SHP77 treated with DMSO at 0.1 percent for 48 hours (cell line): Measurements from ENCODE around the gene SIK3.

Experiments
- DNase-seq: peaks from one replicate; lab custom pipeline; 2025; lab: John Stamatoyannopoulos, UW

The SIK3 gene

GRCh38 chr11:116969694-116970093 is 128.5 kb downstream of the SIK3 start:
- no peak for DNase-seq

- DNase-seq, result no peak
Measured at GRCh38 chr11:116964269-116964668, 134.0 kb downstream of the SIK3 start.

GRCh38 chr11:116963813-116964212 is 134.4 kb downstream of the SIK3 start:
- no peak for DNase-seq

GRCh38 chr11:116962108-116962507 is 136.1 kb downstream of the SIK3 start:
- DNase-seq, result no peak

- DNase-seq, result no peak
Measured at GRCh38 chr11:116960930-116961329, 137.3 kb downstream of the SIK3 start.

- no peak for DNase-seq
Measured at GRCh38 chr11:116958246-116958645, 140.0 kb downstream of the SIK3 start.

GRCh38 chr11:116955949-116956348 is 142.3 kb downstream of the SIK3 start:
- DNase-seq, result no peak

GRCh38 chr11:116955548-116955947 is 142.7 kb downstream of the SIK3 start:
- DNase-seq, result no peak

GRCh38 chr11:116953530-116954285 is 144.5 kb downstream of the SIK3 start:
- no peak for DNase-seq

GRCh38 chr11:116951762-116952161 is 146.5 kb downstream of the SIK3 start:
- DNase-seq, result no peak

- no peak for DNase-seq
Measured at GRCh38 chr11:116950210-116950609, 148.0 kb downstream of the SIK3 start.

GRCh38 chr11:116948391-116948790 is 149.8 kb downstream of the SIK3 start:
- DNase-seq, result no peak

GRCh38 chr11:116946414-116946813 is 151.8 kb downstream of the SIK3 start:
- DNase-seq, result no peak

GRCh38 chr11:116939499-116939898 is 158.7 kb downstream of the SIK3 start:
- DNase-seq, result no peak

- no peak for DNase-seq
Measured at GRCh38 chr11:116938471-116939070, 159.7 kb downstream of the SIK3 start.

- DNase-seq, result no peak
Measured at GRCh38 chr11:116936754-116937446, 161.3 kb downstream of the SIK3 start.

GRCh38 chr11:116935514-116935913 is 162.7 kb downstream of the SIK3 start:
- DNase-seq, result no peak

GRCh38 chr11:116935089-116935488 is 163.1 kb downstream of the SIK3 start:
- no peak for DNase-seq

GRCh38 chr11:116933961-116934360 is 164.3 kb downstream of the SIK3 start:
- no peak for DNase-seq

- no peak for DNase-seq
Measured at GRCh38 chr11:116932181-116932580, 166.0 kb downstream of the SIK3 start.

GRCh38 chr11:116931206-116931953 is 166.8 kb downstream of the SIK3 start:
- no peak for DNase-seq

GRCh38 chr11:116930586-116930985 is 167.6 kb downstream of the SIK3 start:
- no peak for DNase-seq
